Lower leg skin (tissue), 4 donors: ENCODE data around the gene PLXDC1. TPM values are rescaled to one million over a fixed set of nuclear protein-coding genes. Genes with fewer than 3 reads are reported as not detected.
"Not testable (repeated sequence)": the region's sequence is repeated elsewhere in the genome, so short reads cannot be mapped to it uniquely, and the experiment has no call there.

Experiments
- DNase-seq, 2 donors: peaks; one replicate each; pipeline ENCODE4 v3.0.0-alpha.2; 2019; ENCODE audit warnings: low spot score in 2 of 2
- H3K4me3 ChIP-seq: fragments of 200-600 bp; sonication (generic); 2 replicates; pipeline ENCODE4 v1.5.1; 2017; ENCODE audit warnings: mild to moderate bottlenecking, low read depth; ENCODE audit not compliant: poor library complexity, severe bottlenecking
- POLR2A ChIP-seq, 2 donors: fragments of 450-650 bp; IDR thresholded peaks; one replicate each; pipeline ENCODE4 v1.6.1; 2016 to 2017; ENCODE audit warnings: antibody characterized with exemption in 2 of 2, mild to moderate bottlenecking in 1 of 2, moderate library complexity in 1 of 2
- WGBS, 2 donors: methylation state at CpG; one replicate each; pipeline ENCODE4 v1.1.5; 2018; 5-methylcytosine and 5-hydroxymethylcytosine counted together
- intact Hi-C: fragments of 100-400 bp; cut with DNase I; formaldehyde crosslinking; loops from one replicate; pipeline ENCODE4 v1.15.0; 2023; ENCODE audit warnings: low total_unique reads
- total RNA-seq, 4 donors: library from RNA; depleted of rRNA; stranded (reverse); fragments of >200 nt; gene quantifications; one replicate each; pipeline ENCODE4 v1.1.0, GENCODE V29; 2016
- TF ChIP-seq, protein P1 (sequence below), 3 donors: fragments of 450-650 bp; IDR thresholded peaks; one replicate each; pipeline ENCODE4 v1.5.1; 2016; ENCODE audit warnings: antibody characterized with exemption in 3 of 3, mild to moderate bottlenecking in 3 of 3, moderate library complexity in 2 of 3

Gene PLXDC1
- total RNA-seq, 4 donors from 2014 or later, result 2.7 to 8.1 (median 5.2) TPM

DNA sequence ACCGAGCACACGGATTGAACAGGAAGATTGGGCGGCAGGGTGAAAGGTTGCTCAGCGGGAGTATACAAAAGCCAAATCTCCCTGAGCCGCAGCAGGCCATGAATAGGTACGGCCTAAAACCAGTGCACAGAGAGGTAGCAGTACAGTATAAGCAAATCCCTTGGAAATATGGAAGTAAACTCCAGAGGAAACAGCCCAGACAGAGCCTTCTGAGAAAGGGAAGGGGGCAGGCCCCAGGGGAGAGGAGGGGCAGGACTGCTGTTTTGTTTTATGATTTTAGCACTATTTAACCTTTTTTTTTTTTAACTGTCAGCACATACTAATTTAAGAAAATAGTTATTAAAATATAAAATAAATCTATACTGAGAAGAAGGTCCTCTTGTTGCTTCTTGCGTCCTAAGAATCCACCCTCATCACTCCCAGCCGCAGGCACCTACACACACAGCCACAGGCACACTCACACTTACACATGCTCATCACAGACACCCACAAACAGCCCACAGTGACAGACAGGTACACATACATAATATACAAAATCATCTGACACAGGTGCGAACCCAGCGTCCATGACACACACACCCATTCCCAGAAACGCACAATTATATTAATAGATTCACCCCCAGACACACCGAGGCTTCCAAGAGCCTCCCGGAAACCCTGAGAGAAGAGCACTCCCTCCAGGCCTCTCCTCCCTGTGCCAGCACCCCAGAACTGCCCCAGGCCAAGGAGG, 12.8 kb downstream of the PLXDC1 start:
- no peak overlapping the region for H3K4me3 ChIP-seq
- TF ChIP-seq, protein P1, sequence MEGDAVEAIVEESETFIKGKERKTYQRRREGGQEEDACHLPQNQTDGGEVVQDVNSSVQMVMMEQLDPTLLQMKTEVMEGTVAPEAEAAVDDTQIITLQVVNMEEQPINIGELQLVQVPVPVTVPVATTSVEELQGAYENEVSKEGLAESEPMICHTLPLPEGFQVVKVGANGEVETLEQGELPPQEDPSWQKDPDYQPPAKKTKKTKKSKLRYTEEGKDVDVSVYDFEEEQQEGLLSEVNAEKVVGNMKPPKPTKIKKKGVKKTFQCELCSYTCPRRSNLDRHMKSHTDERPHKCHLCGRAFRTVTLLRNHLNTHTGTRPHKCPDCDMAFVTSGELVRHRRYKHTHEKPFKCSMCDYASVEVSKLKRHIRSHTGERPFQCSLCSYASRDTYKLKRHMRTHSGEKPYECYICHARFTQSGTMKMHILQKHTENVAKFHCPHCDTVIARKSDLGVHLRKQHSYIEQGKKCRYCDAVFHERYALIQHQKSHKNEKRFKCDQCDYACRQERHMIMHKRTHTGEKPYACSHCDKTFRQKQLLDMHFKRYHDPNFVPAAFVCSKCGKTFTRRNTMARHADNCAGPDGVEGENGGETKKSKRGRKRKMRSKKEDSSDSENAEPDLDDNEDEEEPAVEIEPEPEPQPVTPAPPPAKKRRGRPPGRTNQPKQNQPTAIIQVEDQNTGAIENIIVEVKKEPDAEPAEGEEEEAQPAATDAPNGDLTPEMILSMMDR (IDR thresholded peaks at IDR 0.05), result no peak
- no peak for TF ChIP-seq POLR2A (IDR thresholded peaks at IDR 0.05)
- 54 to 71% methylated on average over 13 of the region's 13 CpGs for WGBS, 2 donors
- no peak for DNase-seq
- intact Hi-C loops, result loop anchor here (10.0 kb wide), 1 partner anchor 54 kb away; no protein-coding TSS in a partner anchor

DNA sequence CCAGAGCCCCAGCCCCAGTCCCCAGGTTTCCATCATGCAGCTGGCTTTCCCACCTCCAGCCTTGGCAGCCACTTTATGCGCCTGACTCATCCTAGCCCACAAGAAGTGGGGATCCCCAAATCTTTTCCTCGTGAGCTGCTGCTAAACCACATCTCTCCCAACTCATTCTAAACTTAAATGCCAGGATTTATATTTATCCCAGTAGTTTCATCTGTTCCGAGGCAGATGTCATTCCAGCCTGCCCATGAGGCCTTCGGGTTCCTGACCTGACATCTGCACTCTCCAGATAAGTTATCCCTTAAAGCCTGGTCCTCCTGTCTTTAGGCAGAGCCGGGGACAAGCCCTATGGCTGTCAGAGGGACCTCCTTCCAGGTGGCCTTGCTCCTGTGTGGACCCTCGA, 16.6 kb downstream of the PLXDC1 start:
- 70 to 86% methylated on average over 6 of the region's 6 CpGs for WGBS, 2 donors
- TF ChIP-seq POLR2A (IDR thresholded peaks at IDR 0.05), result no peak
- TF ChIP-seq, protein P1 (IDR thresholded peaks at IDR 0.05), result no peak
- no peak overlapping the region for H3K4me3 ChIP-seq
- intact Hi-C loops, result loop anchor here (10.0 kb wide), 1 partner anchor 50 kb away; no protein-coding TSS in a partner anchor
- no peak for DNase-seq

DNA sequence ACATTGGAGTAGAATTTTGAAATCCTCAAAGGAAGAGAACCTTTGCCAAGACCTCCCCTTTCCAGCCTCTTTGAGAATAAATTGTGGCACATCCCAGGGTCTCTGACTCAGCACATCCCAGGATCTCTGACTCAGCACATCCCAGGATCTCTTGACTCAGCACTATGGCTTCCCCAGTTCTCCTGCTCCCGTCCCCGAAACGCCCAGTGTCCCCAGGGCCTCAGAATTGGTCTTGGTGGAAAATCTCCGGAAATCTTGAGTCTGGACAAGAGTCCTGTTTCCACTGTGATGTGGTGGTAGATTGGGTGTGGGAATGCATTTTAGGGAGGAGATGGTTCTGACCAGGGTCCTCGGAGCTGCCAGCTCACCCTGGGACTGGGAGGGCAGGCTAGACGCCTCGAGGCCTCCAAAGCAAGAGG, 19.2 kb downstream of the PLXDC1 start:
- intact Hi-C loops, result loop anchor here (10.0 kb wide), 1 partner anchor 47 kb away; no protein-coding TSS in a partner anchor
- WGBS, 2 donors, result 67 to 77% methylated on average over 7 of the region's 7 CpGs
- no peak overlapping the region for H3K4me3 ChIP-seq
- TF ChIP-seq POLR2A (IDR thresholded peaks at IDR 0.05), result no peak
- TF ChIP-seq, protein P1 (IDR thresholded peaks at IDR 0.05), result no peak
- no peak for DNase-seq

DNA sequence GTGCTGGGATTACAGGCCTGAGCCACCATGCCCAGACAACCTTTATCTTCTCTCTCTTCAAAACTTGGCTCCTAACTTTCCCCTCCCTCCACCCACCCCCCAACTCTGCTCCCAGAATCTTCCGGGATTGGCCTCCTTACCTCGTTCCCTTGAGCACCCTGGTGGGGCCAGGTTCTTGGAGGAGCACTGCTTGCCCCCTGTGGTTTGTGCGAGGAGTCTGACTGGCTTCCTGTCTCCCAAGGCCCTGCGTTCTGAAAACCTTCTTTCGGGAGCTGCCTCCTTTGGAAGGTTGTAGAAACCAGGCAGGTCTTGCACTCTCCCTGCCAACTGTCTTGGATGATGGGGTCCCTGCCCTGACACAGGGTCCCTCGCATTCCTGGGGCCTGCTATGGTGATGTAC, 19.8 kb downstream of the PLXDC1 start:
- no peak overlapping the region for H3K4me3 ChIP-seq
- DNase-seq, result no peak
- intact Hi-C loops, result loop anchor here (10.0 kb wide), 1 partner anchor 47 kb away; no protein-coding TSS in a partner anchor
- WGBS, 2 donors, result 83 to 95% methylated on average over 6 of the region's 6 CpGs
- no peak for TF ChIP-seq POLR2A (IDR thresholded peaks at IDR 0.05)
- TF ChIP-seq, protein P1 (IDR thresholded peaks at IDR 0.05), result no peak

DNA sequence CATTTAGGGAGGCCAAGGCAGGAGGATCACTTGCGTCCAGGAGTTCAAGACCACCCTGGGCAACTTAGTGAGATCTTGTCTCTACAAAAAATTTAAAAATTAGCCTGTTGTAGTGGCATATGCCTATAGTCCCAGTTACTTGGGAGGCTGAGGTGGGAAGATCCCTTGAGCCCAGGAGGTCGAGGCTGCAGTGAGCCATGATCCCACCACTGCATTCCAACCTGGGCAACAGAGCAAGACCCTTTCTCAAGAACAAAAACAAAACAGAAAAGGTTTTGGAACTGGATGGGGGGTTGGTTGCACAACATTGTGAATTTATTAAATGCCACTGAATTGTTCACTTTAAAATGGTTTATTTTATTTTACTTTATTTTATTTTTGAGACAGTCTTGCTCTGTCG, 21.2 kb downstream of the PLXDC1 start:
- DNase-seq, result no peak
- intact Hi-C loops, result loop anchor here (10.0 kb wide), 1 partner anchor 45 kb away; no protein-coding TSS in a partner anchor
- no peak for TF ChIP-seq POLR2A (IDR thresholded peaks at IDR 0.05)
- TF ChIP-seq, protein P1 (IDR thresholded peaks at IDR 0.05), result no peak
- H3K4me3 ChIP-seq, result no peak overlapping the region
- WGBS, 2 donors, result 91 to 95% methylated on average over 3 of the region's 3 CpGs

DNA sequence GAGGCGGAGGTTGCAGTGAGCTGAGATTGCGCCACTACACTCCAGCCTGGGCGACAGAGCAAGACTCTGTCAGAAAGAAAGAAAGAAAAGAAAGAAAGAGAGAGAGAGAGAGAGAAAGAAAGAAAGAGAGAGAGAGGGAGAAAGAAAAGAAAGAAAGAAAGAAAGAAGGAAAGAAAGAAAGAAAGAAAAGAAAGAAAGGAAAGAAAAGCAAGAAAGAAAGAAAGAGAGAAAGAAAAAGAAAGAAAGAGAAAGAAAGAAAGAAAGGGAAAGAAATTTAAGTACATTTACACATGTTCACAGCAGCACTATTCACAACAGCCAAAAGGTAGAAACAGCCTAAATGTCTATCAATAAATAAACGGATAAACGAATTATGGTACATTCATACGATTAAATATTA, 21.9 kb downstream of the PLXDC1 start:
- intact Hi-C loops, DNase-seq, H3K4me3 ChIP-seq: not testable (repeated sequence)
- WGBS, 2 donors, result 78 to 87% methylated on average over 6 of the region's 6 CpGs
